ENCODE data around the gene ARHGEF12.

Gene ARHGEF12

GRCh38 chr11:120388261-120388660 lies 52.0 kb downstream of the ARHGEF12 start:
- no peak for DNase-seq

GRCh38 chr11:120389693-120390584 lies 53.7 kb downstream of the ARHGEF12 start:
- no peak for DNase-seq

DNA sequence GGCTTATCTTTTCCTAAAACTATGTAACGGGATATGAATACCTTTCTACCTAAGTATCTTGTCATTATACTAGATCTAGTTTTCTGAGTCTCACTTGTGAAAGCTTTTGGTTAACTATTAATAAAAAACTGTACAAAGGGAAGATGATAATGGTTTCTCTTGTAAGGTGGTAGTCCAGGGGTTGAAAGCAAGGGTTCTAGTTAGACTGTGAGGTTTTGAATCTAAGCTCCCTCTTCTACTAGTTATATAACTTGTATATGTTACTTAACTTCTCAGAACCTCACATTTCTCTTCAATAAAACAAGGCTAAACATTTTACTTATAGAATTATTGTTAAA lies 54.3 kb downstream of the ARHGEF12 start:
- DNase-seq, result no peak

DNA sequence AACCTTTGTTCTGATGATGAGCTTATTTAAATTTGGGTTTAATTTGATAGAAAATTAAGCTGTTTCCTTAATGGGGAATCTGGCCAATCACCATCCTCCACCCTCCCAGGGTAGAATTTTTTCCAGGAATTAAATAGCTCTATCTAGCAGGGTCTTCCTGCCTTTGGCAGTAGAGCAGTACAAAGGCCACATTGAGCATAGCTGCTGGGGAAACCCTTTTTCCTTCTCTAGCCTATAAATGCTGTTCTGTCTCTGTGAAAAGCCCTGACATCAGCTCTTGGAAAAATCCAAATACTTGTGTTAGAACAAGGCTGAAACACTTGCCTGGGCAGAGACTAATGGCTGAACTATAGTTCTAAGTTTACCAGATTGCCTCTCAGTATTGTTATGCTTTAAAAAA lies 55.1 kb downstream of the ARHGEF12 start:
- no peak for DNase-seq

DNA sequence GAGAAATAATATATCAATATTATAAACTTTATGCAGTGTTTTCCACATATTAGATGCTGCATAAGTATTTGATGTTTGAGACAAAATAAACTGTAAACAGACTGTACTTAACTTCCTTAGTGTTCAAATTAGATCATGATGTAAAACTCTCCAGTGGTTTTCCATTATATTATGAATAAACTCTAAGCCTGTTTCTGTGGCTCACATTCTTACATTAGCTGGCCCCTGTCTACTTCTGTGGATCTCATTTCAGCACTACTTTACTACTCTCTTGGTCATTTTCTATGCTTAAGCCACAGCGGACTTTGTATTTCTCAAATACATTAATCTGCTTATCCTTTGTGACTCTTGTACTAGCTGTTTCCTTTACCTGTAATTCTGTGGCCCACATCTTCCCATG lies 55.6 kb downstream of the ARHGEF12 start:
- no peak for DNase-seq

GRCh38 chr11:120392314-120392713 lies 56.1 kb downstream of the ARHGEF12 start:
- DNase-seq, result no peak

DNA sequence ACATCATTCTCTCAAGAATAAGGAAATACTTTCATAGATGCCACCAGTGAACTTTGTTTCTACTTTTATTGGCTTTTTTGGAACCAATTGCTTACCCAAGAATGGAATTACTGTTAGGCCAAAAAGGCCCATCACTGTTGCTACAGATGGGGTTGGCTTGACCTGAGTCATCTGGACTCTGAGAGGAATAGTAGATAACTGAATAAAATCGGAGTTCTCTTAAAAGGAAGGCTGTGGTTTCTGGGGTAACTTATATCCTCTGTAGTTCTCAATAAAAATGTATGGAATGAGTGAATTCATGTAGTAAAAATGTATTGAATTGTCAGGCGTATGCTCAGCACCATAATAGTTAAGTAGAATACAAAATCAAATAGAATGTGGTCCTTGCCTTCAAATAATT lies 56.6 kb downstream of the ARHGEF12 start:
- DNase-seq, result no peak

DNA sequence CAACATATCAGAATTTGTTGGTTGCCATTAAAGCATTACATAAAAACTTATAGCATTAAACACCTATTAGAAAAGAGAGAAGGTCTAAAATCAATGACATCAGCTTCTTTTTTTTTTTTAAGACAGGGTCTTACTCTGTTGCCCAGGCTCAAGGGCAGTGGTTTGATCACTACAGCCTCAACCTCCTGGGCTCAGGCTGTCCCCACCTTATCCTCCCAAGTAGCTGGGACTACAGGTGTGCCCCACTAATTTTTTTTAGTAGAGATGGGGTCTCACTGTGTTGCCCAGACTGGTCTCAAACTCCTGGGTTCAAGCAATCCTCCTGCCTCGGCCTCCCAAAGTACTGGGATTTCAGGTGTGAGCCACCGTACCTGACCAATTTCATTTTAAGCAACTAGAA lies 57.9 kb downstream of the ARHGEF12 start:
- DNase-seq, result no peak

DNA sequence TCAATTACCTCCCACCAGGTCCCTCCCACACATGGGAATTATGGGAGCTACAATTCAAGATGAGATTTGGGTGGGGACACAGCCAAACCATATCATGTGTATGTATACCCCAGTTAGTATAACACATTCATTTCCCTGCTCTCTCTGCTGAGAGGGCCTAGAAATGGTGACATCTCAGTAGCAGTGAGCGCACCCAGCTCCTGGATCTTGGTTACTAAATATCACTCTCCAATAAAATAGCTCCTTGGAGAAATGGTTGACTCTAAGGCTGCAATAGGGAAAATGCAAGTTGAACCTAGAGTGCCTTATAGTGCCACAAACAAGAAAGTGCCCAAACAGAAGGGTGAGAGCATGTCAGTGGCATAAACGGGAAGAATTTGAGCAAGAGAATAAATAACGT lies 59.6 kb downstream of the ARHGEF12 start:
- no peak for DNase-seq

DNA sequence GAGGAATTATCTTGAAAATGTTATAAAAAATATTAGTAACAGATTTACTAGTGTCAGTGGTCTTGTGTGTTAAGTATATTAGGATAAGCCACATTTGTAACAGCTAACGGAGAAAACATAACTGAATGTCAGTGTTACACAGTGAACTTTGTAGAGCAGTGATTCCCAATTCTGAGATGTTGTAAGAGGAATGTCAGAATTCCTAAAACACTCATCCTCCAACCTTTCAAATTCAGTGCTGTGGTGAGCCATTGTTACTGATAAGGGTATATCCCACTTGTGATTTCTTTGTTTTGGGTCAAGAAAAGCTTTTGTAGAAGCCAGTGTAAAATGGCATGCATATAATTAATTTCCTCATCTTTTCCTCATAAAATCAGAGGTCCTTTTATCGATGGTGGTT lies 61.9 kb downstream of the ARHGEF12 start:
- DNase-seq, result no peak

- DNase-seq, result no peak
These were observed 63.1 kb downstream of the ARHGEF12 start for GRCh38 chr11:120399307-120399706.

GRCh38 chr11:120400564-120401364 lies 64.6 kb downstream of the ARHGEF12 start:
- no peak for DNase-seq

GRCh38 chr11:120401506-120401905 lies 65.3 kb downstream of the ARHGEF12 start:
- DNase-seq, result no peak

- DNase-seq, result no peak
These were observed 67.8 kb downstream of the ARHGEF12 start for GRCh38 chr11:120403966-120404365.

- DNase-seq, result no peak
These were observed 68.3 kb downstream of the ARHGEF12 start for GRCh38 chr11:120404495-120404894.

GRCh38 chr11:120409655-120410054 lies 73.4 kb downstream of the ARHGEF12 start:
- no peak for DNase-seq

DNA sequence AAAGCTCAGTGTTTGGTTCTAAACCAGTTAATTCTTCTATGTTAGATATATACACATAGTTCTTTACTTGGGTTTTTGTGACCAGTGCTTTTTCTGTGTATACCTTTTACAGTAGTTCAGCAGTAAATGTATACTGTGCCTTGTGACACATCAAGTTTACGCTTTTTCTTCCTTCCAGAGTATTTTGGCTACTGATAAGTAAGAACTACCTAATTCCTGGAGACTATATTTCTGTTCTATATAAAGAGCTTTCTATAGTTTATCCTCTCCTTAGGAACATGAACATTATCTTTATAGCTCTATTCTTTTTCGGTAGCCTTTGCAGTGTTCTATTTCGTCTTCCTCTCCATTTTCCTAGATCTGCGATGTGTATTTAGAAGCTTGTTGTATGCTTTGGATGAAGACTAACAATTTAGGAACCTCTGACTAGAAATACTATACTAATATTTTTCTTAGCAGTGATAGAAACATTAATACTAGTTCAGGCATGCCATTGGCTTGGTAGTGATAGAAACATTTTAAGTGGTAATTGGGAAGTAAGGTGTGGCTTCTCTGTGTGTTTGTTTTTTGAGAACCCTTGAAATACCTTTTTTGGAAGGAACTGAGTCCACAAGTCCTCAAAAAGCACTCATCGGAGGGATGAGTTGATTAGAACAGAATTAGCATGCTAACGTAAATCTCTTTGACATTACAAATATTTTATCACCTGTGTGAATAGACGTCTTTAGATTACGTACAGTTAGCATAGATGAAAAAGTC lies 74.6 kb downstream of the ARHGEF12 start:
- DNase-seq, result no peak

- DNase-seq, result no peak
These were observed 77.3 kb downstream of the ARHGEF12 start for GRCh38 chr11:120413480-120413879.

GRCh38 chr11:120420572-120420971 lies 84.4 kb downstream of the ARHGEF12 start:
- no peak for DNase-seq

DNA sequence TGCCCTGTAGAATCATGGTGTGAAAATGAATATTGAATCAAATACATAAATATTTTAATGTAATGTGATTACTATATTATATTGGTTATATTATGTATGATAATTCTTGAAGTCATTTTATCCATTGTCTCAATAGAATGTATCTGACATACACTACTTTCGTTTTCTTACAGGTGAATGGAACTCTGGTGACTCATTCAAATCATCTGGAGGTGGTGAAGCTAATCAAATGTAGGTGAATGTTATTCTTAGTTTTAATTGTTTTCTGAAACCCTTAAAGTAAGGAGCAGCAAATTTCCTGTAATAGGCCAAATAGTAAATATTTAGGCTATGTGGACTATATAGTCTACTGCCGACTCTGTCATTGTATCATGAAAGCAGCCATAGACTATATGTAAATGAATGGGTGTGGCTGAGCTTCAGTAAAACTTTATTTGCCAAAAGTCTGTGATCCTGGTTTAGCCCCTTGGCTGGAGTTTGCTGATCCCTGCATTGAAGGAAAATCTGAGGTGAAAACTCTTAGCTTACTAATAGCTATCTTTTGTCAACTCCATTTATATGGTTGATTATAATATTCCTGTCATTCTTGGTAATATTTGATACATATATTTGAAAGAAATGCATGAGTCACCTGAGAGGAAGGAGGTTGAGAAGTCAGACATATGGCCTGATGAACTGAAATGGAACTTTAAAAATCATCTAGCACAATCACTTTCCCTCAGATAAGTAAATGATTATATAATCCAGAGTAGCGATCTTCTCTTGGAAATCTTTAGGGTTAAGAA lies 88.2 kb downstream of the ARHGEF12 start:
- DNase-seq, result no peak

DNA sequence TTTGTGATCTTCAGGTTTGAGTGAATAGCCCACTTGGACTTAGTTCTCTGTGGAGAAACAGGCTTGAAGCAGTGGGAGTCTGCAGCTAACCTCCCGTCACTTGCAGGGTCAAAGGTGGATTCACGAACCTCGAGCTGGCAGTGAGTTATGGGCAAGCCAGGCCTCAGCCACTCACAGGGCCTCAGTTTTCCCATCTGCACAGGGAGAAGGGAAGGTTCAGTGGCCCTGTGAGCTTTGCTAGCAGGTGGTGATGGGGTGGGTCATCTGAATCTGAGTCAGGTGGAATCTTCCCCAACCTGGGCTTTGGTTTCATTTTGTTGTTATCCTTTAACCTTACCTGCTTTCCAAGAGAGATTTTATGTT lies 88.7 kb downstream of the ARHGEF12 start:
- DNase-seq, result no peak

DNA sequence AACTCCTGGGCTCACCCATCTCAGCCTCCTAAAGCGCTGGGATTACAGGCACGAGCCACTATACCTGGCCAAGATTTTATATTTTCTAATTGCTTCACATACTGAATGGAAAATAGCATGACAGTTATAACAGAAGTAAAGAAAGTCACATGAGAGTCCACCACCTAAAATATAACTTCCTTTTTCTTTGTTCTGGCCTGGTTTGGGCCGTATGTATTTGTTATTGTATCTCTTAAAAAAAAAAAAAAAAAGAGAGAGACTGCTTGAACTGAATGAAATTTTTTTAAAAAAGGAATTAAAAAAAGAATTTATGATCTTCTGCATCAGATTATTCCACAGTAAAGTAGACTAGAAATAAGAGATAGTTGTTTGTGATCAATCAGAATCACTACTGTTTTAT lies 89.3 kb downstream of the ARHGEF12 start:
- no peak for DNase-seq

GRCh38 chr11:120430146-120430545 lies 93.9 kb downstream of the ARHGEF12 start:
- DNase-seq, result no peak
